ENCODE data around the gene SMIM7. TPM values are rescaled to one million over a fixed set of nuclear protein-coding genes. Genes with fewer than 3 reads are reported as not detected.

Gene SMIM7
- total and polyA plus RNA-seq, 5 donors: 42.7 to 62.6 (median 48.5) TPM

- Histone ChIP-seq H3K27ac (ENCODE audit: low read length) (no peak overlapping the region), H3K4me3 (ENCODE audit: low read length) (no peak overlapping the region), H3K4me1 (ENCODE audit: control insufficient read depth, insufficient read depth, low read length) (peaks cover 16% of the 10 kb centered on the region), H3K27me3 (ENCODE audit: control insufficient read depth, insufficient read depth) (no peaks in the 10 kb centered on the region), H3K9me3 (ENCODE audit: control insufficient read depth, low read length) (no peaks in the 10 kb centered on the region)
- intact Hi-C loops (cut with DNase I): no loop called here
- ATAC-seq (no peak), DNase-seq (no peak)
- WGBS: 95% methylated on average over 9 of the region's 9 CpGs
These were observed 63.5 kb downstream of the SMIM7 start for GRCh38 chr19:16596399-16596798.

Other genes starting within 250 kb of the SMIM7 start
- gene EPS15L1, start 188.2 kb downstream of the SMIM7 start, total RNA-seq: 10 to 100 TPM; 64.6 to 88.9 (median 83.0) TPM
- gene EPS15L1, start 188.2 kb downstream of the SMIM7 start, polyA plus RNA-seq: 52.9 TPM
- gene CALR3, start 164.0 kb downstream of the SMIM7 start, total RNA-seq: not detected
- not detected for gene CALR3, start 164.0 kb downstream of the SMIM7 start, polyA plus RNA-seq
- gene C19orf44, start 163.8 kb downstream of the SMIM7 start, total RNA-seq: 1 to 10 TPM; 3.4 to 4.2 (median 4.0) TPM
- gene C19orf44, start 163.8 kb downstream of the SMIM7 start, polyA plus RNA-seq: 3.3 TPM
- 10 to 100 TPM; 20.7 to 25.8 (median 20.9) TPM for gene CHERP, start 117.7 kb downstream of the SMIM7 start, total RNA-seq
- 15.6 TPM for gene CHERP, start 117.7 kb downstream of the SMIM7 start, polyA plus RNA-seq
- gene SLC35E1, start 87.7 kb downstream of the SMIM7 start, total RNA-seq: 10 to 100 TPM; 21.0 to 26.6 (median 25.8) TPM
- 21.3 TPM for gene SLC35E1, start 87.7 kb downstream of the SMIM7 start, polyA plus RNA-seq
- 1 to 10 TPM; 5.3 to 6.1 (median 5.6) TPM for gene MED26, start 31.9 kb downstream of the SMIM7 start, total RNA-seq
- 4.5 TPM for gene MED26, start 31.9 kb downstream of the SMIM7 start, polyA plus RNA-seq
- 10 to 100 TPM in 3 of 4 donors, 1 to 10 TPM in 1; 6.8 to 17.0 (median 14.0) TPM for gene TMEM38A, start 995 bp upstream of the SMIM7 start, total RNA-seq
- gene TMEM38A, start 995 bp upstream of the SMIM7 start, polyA plus RNA-seq: 13.5 TPM
- gene NWD1, start 59.7 kb upstream of the SMIM7 start, total RNA-seq: under 1 TPM in 2 of 4 donors, not detected in 2; 0.03 to 0.08 TPM
- 0.02 TPM for gene NWD1, start 59.7 kb upstream of the SMIM7 start, polyA plus RNA-seq
- gene SIN3B, start 169.3 kb upstream of the SMIM7 start, total RNA-seq: 10 to 100 TPM; 27.8 to 35.4 (median 30.0) TPM
- 22.6 TPM for gene SIN3B, start 169.3 kb upstream of the SMIM7 start, polyA plus RNA-seq
- gene F2RL3, start 228.9 kb upstream of the SMIM7 start, total RNA-seq: 1 to 10 TPM in 3 of 4 donors, under 1 TPM in 1; 0.91 to 3.6 (median 1.1) TPM
- 3.0 TPM for gene F2RL3, start 228.9 kb upstream of the SMIM7 start, polyA plus RNA-seq